ENCODE measurements around the gene HSDL2.

The HSDL2 gene

DNA sequence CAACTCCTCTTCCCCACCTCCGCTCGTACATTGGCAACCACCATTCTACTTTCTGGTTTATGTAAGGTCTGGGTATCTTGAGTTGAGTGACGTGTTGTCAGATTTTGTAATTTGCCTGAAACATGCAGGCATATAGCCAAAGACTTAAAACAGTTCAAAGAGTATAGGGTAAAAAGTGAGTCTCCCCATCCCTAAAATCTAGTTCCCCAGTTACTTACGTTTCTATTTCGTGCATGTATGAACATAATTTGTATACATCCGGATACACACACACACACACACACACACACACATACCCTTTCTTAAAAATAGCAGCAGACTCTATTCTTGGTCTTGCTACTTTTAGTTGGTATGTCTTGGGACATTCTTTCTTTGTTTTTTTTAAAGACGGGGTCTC lies 915 bp downstream of the HSDL2 start:
- H3K4me2 ChIP-seq (ENCODE audit: low read length) = peak overlapping the region; percentile 59
- no peak overlapping the region for H2AFZ ChIP-seq (ENCODE audit: insufficient read depth, low read length, poor library complexity)
- H3K18ac ChIP-seq (ENCODE audit: low read length) = no peak overlapping the region
- H4K91ac ChIP-seq (ENCODE audit: low read depth, low read length) = no peak overlapping the region
- no peak overlapping the region for H4K8ac ChIP-seq (ENCODE audit: low read depth, low read length)
- peak; percentile 26 to 70 for DNase-seq
- no peak overlapping the region for H3K9ac ChIP-seq (ENCODE audit: low read length)
- peak overlapping the region; percentile 64 for H3K4ac ChIP-seq (ENCODE audit: low read depth, low read length)
- no peaks in the 10 kb centered on the region for H3K27me3 ChIP-seq (ENCODE audit: insufficient read depth, low read length)
- peaks cover 7% of the 10 kb centered on the region for H3K79me1 ChIP-seq (ENCODE audit: low read length)
- no peak overlapping the region for H2BK120ac ChIP-seq (ENCODE audit: insufficient read depth, low read length, poor library complexity)
- H3K4me1 ChIP-seq (ENCODE audit: control insufficient read depth in 1 of 2, insufficient read depth in 2 of 2, low read length in 2 of 2) = peaks cover 0 to 3% of the 10 kb centered on the region in 2 experiments
- H2AK5ac ChIP-seq (ENCODE audit: low read length) = no peak overlapping the region
- H2BK5ac ChIP-seq (ENCODE audit: low read depth, low read length, poor library complexity) = no peak overlapping the region
- no peak overlapping the region for H3K27ac ChIP-seq (ENCODE audit: low read depth, low read length)
- peaks cover 7% of the 10 kb centered on the region for H3K79me2 ChIP-seq (ENCODE audit: control insufficient read depth, insufficient read depth, low read length, poor library complexity)
- no peaks in the 10 kb centered on the region for H3K9me3 ChIP-seq (ENCODE audit: insufficient read depth, low read depth, low read length)
- no peak overlapping the region for H3K14ac ChIP-seq (ENCODE audit: low read length)
- no peak overlapping the region for H2BK12ac ChIP-seq (ENCODE audit: low read length)
- H3K36me3 ChIP-seq (ENCODE audit: control insufficient read depth in 1 of 2, insufficient read depth in 2 of 2, low read length in 2 of 2) = no peaks in the 10 kb centered on the region
- no CpG with 5 or more reads among the region's 7 CpGs for WGBS (ENCODE audit: extremely low coverage, insufficient coverage, insufficient read length)
- no peak overlapping the region for H3K23ac ChIP-seq (ENCODE audit: low read length)
- no peak overlapping the region for H3K4me3 ChIP-seq (ENCODE audit: low read depth, low read length)
- H4K12ac ChIP-seq (ENCODE audit: low read depth, low read length) = no peak overlapping the region

- H3K14ac ChIP-seq (ENCODE audit: low read length) = no peak overlapping the region
- DNase-seq = no peak
- no peak overlapping the region for H2BK120ac ChIP-seq (ENCODE audit: insufficient read depth, low read length, poor library complexity)
- no peak overlapping the region for H3K9ac ChIP-seq (ENCODE audit: low read length)
- no peak overlapping the region for H3K27ac ChIP-seq (ENCODE audit: low read depth, low read length)
- H3K4me3 ChIP-seq (ENCODE audit: low read depth, low read length) = no peak overlapping the region
- H2AK5ac ChIP-seq (ENCODE audit: low read length) = no peak overlapping the region
- peaks cover 0 to 1% of the 10 kb centered on the region in 2 experiments for H3K36me3 ChIP-seq (ENCODE audit: control insufficient read depth in 1 of 2, insufficient read depth in 2 of 2, low read length in 2 of 2)
- H3K23ac ChIP-seq (ENCODE audit: low read length) = no peak overlapping the region
- peaks cover 0 to 3% of the 10 kb centered on the region in 2 experiments for H3K4me1 ChIP-seq (ENCODE audit: control insufficient read depth in 1 of 2, insufficient read depth in 2 of 2, low read length in 2 of 2)
- no peak overlapping the region for H4K12ac ChIP-seq (ENCODE audit: low read depth, low read length)
- no peak overlapping the region for H2AFZ ChIP-seq (ENCODE audit: insufficient read depth, low read length, poor library complexity)
- H4K91ac ChIP-seq (ENCODE audit: low read depth, low read length) = no peak overlapping the region
- H2BK5ac ChIP-seq (ENCODE audit: low read depth, low read length, poor library complexity) = no peak overlapping the region
- H4K8ac ChIP-seq (ENCODE audit: low read depth, low read length) = no peak overlapping the region
- H3K79me1 ChIP-seq (ENCODE audit: low read length) = peaks cover 7% of the 10 kb centered on the region
- no CpG with 5 or more reads among the region's 7 CpGs for WGBS (ENCODE audit: extremely low coverage, insufficient coverage, insufficient read length)
- H3K79me2 ChIP-seq (ENCODE audit: control insufficient read depth, insufficient read depth, low read length, poor library complexity) = peaks cover 7% of the 10 kb centered on the region
- no peak overlapping the region for H2BK12ac ChIP-seq (ENCODE audit: low read length)
- no peak overlapping the region for H3K4ac ChIP-seq (ENCODE audit: low read depth, low read length)
- H3K4me2 ChIP-seq (ENCODE audit: low read length) = no peak overlapping the region
- no peaks in the 10 kb centered on the region for H3K9me3 ChIP-seq (ENCODE audit: insufficient read depth, low read depth, low read length)
- H3K18ac ChIP-seq (ENCODE audit: low read length) = no peak overlapping the region
- H3K27me3 ChIP-seq (ENCODE audit: insufficient read depth, low read length) = no peaks in the 10 kb centered on the region
Observed at GRCh38 chr9:112382066-112382465, 2.2 kb downstream of the HSDL2 start.

DNA sequence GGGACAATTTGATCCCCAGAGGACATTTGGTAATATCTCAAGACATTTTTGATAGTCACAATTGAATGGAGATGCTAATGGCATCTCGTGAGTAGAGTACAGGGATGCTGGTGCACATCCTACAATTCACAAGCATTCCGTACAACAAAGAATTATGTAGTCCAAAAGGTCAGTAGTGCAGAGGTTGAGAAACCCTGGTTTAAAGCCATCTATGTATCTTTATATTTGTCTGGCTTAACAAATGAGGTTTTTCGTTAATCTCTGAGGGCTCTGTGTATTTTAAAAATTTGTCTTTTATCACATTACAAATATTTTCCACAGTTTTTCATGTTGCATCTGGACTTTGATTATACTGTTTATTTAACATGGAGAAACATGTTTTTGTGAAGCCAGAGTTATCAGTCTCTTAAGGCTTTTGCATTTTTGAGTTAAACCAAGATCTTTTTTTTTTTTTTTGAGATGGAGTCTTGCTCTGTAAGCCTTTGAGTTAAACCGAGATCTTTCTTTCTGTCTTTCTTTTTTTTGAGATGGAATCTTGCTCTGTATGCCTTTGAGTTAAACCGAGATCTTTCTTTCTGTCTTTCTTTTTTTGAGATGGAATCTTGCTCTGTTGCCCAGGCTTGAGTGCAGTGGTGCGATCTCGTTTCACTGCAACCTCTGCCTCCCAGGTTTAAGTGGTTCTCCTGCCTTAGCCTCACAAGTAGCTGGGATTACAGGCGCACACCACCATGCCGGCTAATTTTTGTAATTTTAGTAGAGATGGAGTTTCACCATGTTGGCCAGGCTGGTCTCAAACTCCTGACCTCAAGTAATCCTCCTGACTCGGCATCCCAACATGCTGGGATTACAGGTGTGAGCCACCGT lies 2.8 kb downstream of the HSDL2 start:
- no peak overlapping the region for H4K91ac ChIP-seq (ENCODE audit: low read depth, low read length)
- H3K79me2 ChIP-seq (ENCODE audit: control insufficient read depth, insufficient read depth, low read length, poor library complexity) = peaks cover 7% of the 10 kb centered on the region
- no peak overlapping the region for H3K27ac ChIP-seq (ENCODE audit: low read depth, low read length)
- H3K79me1 ChIP-seq (ENCODE audit: low read length) = peaks cover 7% of the 10 kb centered on the region
- no peak overlapping the region for H3K23ac ChIP-seq (ENCODE audit: low read length)
- H3K4me3 ChIP-seq (ENCODE audit: low read depth, low read length) = no peak overlapping the region
- no peak overlapping the region for H2AK5ac ChIP-seq (ENCODE audit: low read length)
- H3K27me3 ChIP-seq (ENCODE audit: insufficient read depth, low read length) = no peaks in the 10 kb centered on the region
- no CpG with 5 or more reads among the region's 11 CpGs for WGBS (ENCODE audit: extremely low coverage, insufficient coverage, insufficient read length)
- no peak overlapping the region for H4K8ac ChIP-seq (ENCODE audit: low read depth, low read length)
- peaks cover 0 to 2% of the 10 kb centered on the region in 2 experiments for H3K36me3 ChIP-seq (ENCODE audit: control insufficient read depth in 1 of 2, insufficient read depth in 2 of 2, low read length in 2 of 2)
- H3K14ac ChIP-seq (ENCODE audit: low read length) = no peak overlapping the region
- no peak overlapping the region for H3K4me2 ChIP-seq (ENCODE audit: low read length)
- no peak overlapping the region for H3K4ac ChIP-seq (ENCODE audit: low read depth, low read length)
- H2BK12ac ChIP-seq (ENCODE audit: low read length) = no peak overlapping the region
- no peak overlapping the region for H3K18ac ChIP-seq (ENCODE audit: low read length)
- H2AFZ ChIP-seq (ENCODE audit: insufficient read depth, low read length, poor library complexity) = no peak overlapping the region
- no peak for DNase-seq
- H2BK5ac ChIP-seq (ENCODE audit: low read depth, low read length, poor library complexity) = no peak overlapping the region
- H3K4me1 ChIP-seq (ENCODE audit: control insufficient read depth in 1 of 2, insufficient read depth in 2 of 2, low read length in 2 of 2) = peaks cover 0 to 3% of the 10 kb centered on the region in 2 experiments
- H3K9ac ChIP-seq (ENCODE audit: low read length) = no peak overlapping the region
- no peak overlapping the region for H2BK120ac ChIP-seq (ENCODE audit: insufficient read depth, low read length, poor library complexity)
- no peak overlapping the region for H4K12ac ChIP-seq (ENCODE audit: low read depth, low read length)
- H3K9me3 ChIP-seq (ENCODE audit: insufficient read depth, low read depth, low read length) = no peaks in the 10 kb centered on the region

DNA sequence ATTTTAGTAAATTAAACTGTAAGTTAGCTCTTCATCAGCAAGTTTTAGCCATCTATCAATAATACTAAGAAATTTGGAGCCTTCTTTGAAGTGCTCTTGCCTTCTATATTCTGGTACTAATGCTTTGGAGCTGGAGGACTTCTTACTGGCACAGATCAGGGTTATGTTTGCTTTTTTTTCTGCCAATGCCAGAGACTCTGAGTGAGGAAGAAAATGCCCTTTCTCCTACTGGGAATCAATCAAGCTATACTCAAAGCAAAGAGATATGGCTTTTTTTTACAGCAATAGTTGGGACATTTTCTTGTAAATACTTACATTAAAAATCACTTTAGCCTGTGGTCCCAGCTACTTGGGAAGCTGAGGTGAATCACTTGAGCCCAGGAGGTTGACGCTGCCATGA lies 4.3 kb downstream of the HSDL2 start:
- Histone ChIP-seq H2AFZ (ENCODE audit: insufficient read depth, low read length, poor library complexity) (no peak overlapping the region), H3K36me3 (ENCODE audit: control insufficient read depth in 1 of 2, insufficient read depth in 2 of 2, low read length in 2 of 2) (peaks cover 0 to 2% of the 10 kb centered on the region in 2 experiments), H3K9ac (ENCODE audit: low read length) (no peak overlapping the region), H3K27ac (ENCODE audit: low read depth, low read length) (no peak overlapping the region), H2BK5ac (ENCODE audit: low read depth, low read length, poor library complexity) (no peak overlapping the region), H3K23ac (ENCODE audit: low read length) (no peak overlapping the region), H4K91ac (ENCODE audit: low read depth, low read length) (no peak overlapping the region), H3K4ac (ENCODE audit: low read depth, low read length) (no peak overlapping the region), H4K12ac (ENCODE audit: low read depth, low read length) (no peak overlapping the region), H2BK120ac (ENCODE audit: insufficient read depth, low read length, poor library complexity) (no peak overlapping the region), H3K27me3 (ENCODE audit: insufficient read depth, low read length) (no peaks in the 10 kb centered on the region), H3K4me1 (ENCODE audit: control insufficient read depth in 1 of 2, insufficient read depth in 2 of 2, low read length in 2 of 2) (peaks cover 0 to 3% of the 10 kb centered on the region in 2 experiments), H3K79me1 (ENCODE audit: low read length) (peaks cover 7% of the 10 kb centered on the region), H3K9me3 (ENCODE audit: insufficient read depth, low read depth, low read length) (no peaks in the 10 kb centered on the region), H2AK5ac (ENCODE audit: low read length) (no peak overlapping the region), H3K79me2 (ENCODE audit: control insufficient read depth, insufficient read depth, low read length, poor library complexity) (peaks cover 7% of the 10 kb centered on the region), H4K8ac (ENCODE audit: low read depth, low read length) (no peak overlapping the region), H2BK12ac (ENCODE audit: low read length) (no peak overlapping the region), H3K14ac (ENCODE audit: low read length) (no peak overlapping the region), H3K4me3 (ENCODE audit: low read depth, low read length) (no peak overlapping the region), H3K18ac (ENCODE audit: low read length) (no peak overlapping the region), H3K4me2 (ENCODE audit: low read length) (no peak overlapping the region)
- WGBS (ENCODE audit: extremely low coverage, insufficient coverage, insufficient read length) = no CpG with 5 or more reads among the region's 1 CpG
- no peak for DNase-seq
